ENCODE results near the gene ATAD5.
"Not testable (repeated sequence)": the region's sequence is repeated elsewhere in the genome, so short reads cannot be mapped to it uniquely, and the experiment has no call there.

Gene ATAD5

DNA sequence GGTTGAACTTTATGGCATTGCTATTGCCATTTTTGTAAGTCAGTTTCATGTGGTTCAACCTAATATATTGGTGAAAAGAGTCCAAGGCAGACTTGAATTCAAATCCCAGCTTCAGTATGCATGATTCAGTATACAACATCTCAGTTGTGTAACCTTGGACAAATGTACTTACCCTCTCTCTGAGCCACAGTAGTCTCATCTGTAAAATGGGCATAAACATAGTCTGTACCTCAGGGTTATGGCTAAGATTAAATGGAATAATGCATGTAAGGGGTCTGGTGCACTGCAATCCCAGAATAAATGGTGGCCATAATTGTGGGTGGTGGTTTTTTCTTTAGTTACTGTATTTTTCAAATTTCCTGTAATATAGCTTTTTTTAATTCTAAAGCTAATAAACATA lies 85.3 kb downstream of the ATAD5 start:
- no peak for DNase-seq

- no peak for DNase-seq
Observed at GRCh38 chr17:30920282-30920681, 88.5 kb downstream of the ATAD5 start.

GRCh38 chr17:30920683-30921543 lies 89.1 kb downstream of the ATAD5 start:
- no peak for DNase-seq

GRCh38 chr17:30921544-30922196 lies 89.9 kb downstream of the ATAD5 start, which contains the start of gene ADAP2:
Gene ADAP2, plus strand, starts transcription at chr17:30921945. Its CDS starts 70 bp downstream, at chr17:30922015.
- DNase-seq, result peak; percentile 14

- DNase-seq, result no peak
Observed at GRCh38 chr17:30922235-30923030, 90.7 kb downstream of the ATAD5 start.

DNA sequence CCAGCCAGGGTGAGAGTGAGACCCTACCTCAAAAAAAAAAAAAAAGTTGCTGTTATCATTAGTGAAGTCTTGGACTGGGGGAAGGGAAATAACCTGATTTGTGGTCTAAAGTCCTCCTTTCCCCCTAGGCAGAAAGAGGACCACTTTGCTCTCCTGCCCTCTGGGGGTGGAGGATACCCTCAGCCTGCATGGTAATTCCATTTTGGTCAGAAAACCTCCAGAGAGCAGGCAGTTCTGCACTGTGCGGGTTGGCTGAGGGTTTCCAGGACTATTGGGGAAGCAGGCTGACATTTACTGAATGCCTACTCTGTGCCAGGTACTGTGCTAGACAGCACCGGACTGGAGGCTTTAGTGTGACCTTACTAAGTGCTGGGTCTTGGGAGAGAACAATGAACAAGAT lies 92.6 kb downstream of the ATAD5 start:
- no peak for DNase-seq

GRCh38 chr17:30926516-30926915 lies 94.8 kb downstream of the ATAD5 start:
- DNase-seq, result no peak

DNA sequence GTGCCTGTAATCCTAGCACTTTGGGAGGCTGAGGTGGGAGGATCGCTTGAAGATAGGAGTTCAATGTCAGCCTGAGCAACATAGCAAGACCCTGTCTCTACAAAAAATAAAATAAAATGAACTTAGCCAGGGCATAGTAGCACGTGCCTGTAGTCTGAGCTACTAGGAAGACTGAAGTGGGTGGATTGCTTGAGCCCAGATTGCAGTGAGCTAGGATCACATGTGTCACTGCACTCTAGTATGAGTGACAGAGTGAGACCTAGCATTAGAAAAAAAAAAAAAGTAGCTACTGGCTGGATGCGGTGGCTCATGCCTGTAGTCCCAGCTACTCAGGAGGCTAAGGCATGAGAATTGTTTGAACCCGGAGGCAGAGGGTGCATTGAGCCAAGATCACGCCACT lies 96.0 kb downstream of the ATAD5 start:
- no peak for DNase-seq

GRCh38 chr17:30928584-30928983 lies 96.8 kb downstream of the ATAD5 start:
- no peak for DNase-seq

DNA sequence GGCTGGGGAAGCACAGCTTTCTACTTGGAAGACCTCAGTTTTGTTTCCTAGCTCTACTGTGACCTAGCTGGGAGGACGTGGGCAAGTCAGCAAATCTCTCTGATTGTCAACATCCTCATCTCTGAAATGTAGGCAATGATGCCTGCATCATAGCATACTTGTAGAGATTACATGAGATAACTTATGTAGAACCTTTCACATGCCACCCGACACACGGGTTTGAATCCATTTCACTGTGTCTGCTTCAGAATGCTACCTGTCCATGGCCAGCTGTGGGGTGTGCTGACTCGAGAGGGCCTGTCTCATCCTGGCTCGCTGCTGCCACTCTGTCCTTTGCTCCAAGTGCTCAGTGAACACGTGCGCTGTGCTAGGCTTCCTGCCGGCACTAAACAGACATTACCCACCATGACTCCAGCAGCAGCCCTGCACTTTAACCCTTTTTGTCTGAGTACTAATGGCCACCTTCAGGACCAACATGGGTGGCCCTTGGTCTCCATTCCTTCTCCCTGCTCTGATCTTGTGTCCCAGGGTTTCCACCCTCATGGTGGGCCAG lies 97.4 kb downstream of the ATAD5 start:
- no peak for DNase-seq

- not testable (repeated sequence) for DNase-seq
Observed at GRCh38 chr17:30929861-30930260, 98.1 kb downstream of the ATAD5 start.

DNA sequence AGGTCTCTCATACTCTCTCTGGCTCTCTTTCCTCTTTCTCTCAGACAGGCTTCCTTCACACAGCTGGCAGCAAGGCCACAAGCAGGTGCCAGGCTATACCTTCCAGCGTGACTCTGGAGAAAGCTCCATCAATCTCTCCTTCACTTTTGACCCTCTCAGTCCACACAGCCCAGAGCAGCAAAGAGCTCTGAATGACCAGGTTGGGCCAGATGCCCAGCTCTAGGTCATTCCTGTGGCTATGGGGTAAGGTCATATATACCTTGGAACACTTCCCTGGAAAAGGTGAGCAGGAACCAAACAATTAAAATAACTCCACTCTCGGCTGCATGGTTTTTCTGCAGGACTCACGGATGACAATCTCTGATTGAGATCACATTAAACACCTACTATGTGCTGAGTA lies 98.7 kb downstream of the ATAD5 start:
- DNase-seq, result no peak

DNA sequence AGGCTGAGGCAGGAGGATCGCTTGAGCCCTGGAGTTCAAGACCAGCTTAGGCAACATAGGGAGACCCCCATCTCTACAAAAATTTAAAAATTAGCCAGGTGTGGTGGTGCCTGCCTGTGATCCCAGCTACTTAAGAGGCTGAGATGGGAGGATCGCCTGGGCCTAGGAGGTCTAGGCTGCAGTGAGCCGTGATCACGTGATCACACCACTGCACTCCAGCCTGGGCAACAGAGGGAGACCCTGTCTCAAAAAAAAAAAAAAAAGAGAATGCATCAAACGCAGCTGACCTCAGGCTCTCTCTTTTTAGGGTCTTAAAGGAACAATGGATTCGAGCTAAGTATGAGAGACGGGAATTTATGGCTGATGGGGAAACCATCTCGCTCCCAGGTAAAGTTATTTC lies 99.8 kb downstream of the ATAD5 start:
- DNase-seq, result not testable (repeated sequence)

GRCh38 chr17:30933966-30934365 lies 102.2 kb downstream of the ATAD5 start:
- no peak for DNase-seq

DNA sequence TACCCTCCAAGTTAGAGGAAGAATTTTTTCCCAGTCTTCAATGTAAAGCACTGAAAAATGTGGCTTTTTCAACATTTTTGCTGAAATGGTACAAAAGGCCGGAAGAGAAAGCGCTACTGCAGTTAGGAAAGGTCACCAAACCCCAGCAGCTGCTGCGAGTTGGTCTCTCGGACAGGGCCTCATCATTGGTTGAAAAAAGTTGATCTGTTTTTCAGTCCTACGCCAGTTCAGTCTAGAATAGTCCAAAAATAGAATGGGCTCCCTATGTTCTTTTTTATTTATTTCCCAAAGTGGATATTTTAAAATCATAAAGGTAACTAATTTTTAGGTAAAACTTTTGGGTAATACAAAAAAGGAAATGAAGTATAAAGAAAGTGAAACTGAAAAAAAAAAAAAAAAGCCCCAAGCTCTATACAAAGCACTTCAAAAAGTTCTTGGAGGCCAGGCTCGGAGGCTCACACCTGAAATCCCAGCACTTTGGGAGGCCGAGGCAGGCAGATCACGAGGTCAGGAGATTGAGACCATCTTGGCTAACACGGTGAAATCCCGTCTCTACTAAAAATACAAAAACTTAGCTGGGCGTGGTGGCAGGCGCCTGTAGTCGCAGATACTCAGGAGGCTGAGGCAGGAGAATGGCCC lies 107.4 kb downstream of the ATAD5 start:
- no peak for DNase-seq

DNA sequence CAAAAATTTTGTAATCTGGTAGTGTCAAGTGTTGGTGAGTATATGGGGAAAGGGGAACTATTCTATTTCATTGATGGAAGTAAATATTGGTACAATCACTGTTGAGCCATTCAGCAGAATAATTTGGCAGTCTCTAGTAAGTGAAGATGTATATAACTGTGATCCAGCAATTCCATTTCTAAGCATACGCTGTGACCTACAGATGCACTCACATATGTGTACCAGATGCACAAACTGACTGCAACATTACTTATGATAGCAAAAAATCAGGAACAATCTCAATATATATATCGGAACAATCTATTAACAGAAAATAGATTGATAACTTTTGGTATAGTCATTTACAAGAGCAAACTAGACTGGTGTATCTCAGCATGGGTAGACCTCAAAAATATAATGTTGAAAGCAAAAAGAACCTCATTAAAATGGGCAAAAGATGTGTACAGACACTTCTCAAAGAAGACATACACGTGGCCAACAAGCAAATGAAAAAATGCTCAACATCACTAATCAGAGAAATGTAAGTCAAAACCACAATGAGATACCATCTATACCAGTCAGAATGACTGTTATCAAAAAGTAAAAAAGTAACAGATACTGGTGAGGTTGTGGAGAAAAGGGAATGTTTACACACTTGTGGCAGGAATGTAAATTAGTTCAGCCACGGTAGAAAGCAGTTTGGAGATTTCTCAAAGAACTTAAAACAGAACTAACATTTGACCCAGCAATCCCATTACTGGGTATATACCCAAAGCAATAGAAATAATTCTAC lies 110.7 kb downstream of the ATAD5 start:
- no peak for DNase-seq

Data from midbrain (tissue), 1 donor.